ENCODE data around the gene CCDC106.

DNA sequence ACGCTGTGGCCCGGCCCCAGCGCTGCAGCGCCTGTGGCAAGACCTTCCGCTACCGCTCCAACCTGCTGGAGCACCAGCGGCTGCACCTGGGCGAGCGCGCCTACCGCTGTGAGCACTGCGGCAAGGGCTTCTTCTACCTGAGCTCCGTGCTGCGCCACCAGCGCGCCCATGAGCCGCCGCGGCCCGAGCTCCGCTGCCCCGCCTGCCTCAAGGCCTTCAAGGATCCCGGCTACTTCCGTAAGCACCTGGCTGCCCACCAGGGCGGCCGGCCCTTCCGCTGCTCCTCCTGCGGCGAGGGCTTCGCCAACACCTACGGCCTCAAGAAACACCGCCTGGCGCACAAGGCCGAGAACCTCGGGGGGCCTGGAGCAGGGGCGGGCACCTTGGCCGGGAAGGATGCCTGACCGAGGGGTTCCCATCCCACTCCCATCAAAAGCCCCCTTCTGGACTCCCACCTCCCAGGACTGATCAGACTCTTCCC lies 31.6 kb upstream of the CCDC106 start:
- TF ChIP-seq ARNT (IDR thresholded peaks at IDR 0.05), result no peak
- TF ChIP-seq ZNF384 (IDR thresholded peaks at IDR 0.05), result no peak

Measured in HEK293T (cell line).